ENCODE results near the gene IRF7. TPM values are rescaled to one million over a fixed set of nuclear protein-coding genes. Genes with fewer than 3 reads are reported as not detected.

Gene IRF7
- total RNA-seq, 2 donors from 2014 or later, result 33.8 to 45.4 TPM

GRCh38 chr11:623999-624704, 8.4 kb upstream of the IRF7 start:
- Histone ChIP-seq H3K36me3 (no peaks in the 10 kb centered on the region), H3K4me1 (ENCODE audit: control insufficient read depth in 1 of 2, low read depth in 2 of 2) (peaks cover 0 to 8% of the 10 kb centered on the region in 2 donors), H3K4me3 (no peak overlapping the region), H3K9me3 (no peaks in the 10 kb centered on the region), H3K27ac (no peak overlapping the region), H3K27me3 (replicated peaks; ENCODE audit: insufficient read depth) (no peaks in the 10 kb centered on the region)
- DNase-seq (ENCODE audit: low spot score) (no peak), ATAC-seq (ENCODE audit: insufficient number of reproducible peaks, low FRiP score, low read depth) (no peak)
- no peak for TF ChIP-seq CTCF (IDR thresholded peaks at IDR 0.05)

GRCh38 chr11:623349-623869, 7.7 kb upstream of the IRF7 start:
- H3K36me3 ChIP-seq, result no peaks in the 10 kb centered on the region
- TF ChIP-seq CTCF (IDR thresholded peaks at IDR 0.05), result no peak

DNA sequence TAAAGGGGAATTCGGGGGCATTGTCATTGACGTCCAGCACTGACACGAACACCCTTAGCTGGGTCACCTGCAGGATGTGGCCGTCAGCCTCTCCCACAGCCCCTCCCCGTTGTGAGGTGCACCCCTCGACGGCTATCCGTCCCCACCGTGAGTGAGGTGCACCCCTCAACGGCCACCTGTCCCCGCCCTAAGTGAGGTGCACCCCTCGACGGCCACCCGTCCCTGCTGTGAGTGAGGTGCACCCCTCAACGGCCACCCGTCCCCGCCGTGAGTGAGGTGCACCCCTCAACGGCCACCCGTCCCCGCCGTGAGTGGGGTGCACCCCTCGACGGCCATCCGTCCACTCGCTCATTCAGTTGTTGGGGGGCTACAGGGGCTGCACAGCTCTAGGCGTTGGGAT, 6.1 kb upstream of the IRF7 start:
- no peak overlapping the region for H3K27ac ChIP-seq
- DNase-seq (ENCODE audit: low spot score) (no peak), ATAC-seq (ENCODE audit: insufficient number of reproducible peaks, low FRiP score, low read depth) (no peak)
- no peaks in the 10 kb centered on the region for H3K9me3 ChIP-seq
- no peaks in the 10 kb centered on the region for H3K27me3 ChIP-seq (replicated peaks; ENCODE audit: insufficient read depth)
- H3K4me1 ChIP-seq (ENCODE audit: control insufficient read depth in 1 of 2, low read depth in 2 of 2), result no peaks in the 10 kb centered on the region
- TF ChIP-seq CTCF (IDR thresholded peaks at IDR 0.05), result no peak
- no peak overlapping the region for H3K4me3 ChIP-seq
- no peaks in the 10 kb centered on the region for H3K36me3 ChIP-seq

More at GRCh38 chr11:623349-623869, 7.7 kb upstream of the IRF7 start:
- Histone ChIP-seq H3K4me1 (ENCODE audit: control insufficient read depth in 1 of 2, low read depth in 2 of 2) (peaks cover 0 to 4% of the 10 kb centered on the region in 2 donors), H3K27me3 (replicated peaks; ENCODE audit: insufficient read depth) (no peaks in the 10 kb centered on the region), H3K4me3 (no peak overlapping the region), H3K27ac (no peak overlapping the region), H3K9me3 (no peaks in the 10 kb centered on the region)
- no peak for ATAC-seq (ENCODE audit: insufficient number of reproducible peaks, low FRiP score, low read depth)
- DNase-seq (ENCODE audit: low spot score), result no peak

- Histone ChIP-seq H3K27me3 (replicated peaks; ENCODE audit: insufficient read depth) (no peaks in the 10 kb centered on the region), H3K9me3 (no peaks in the 10 kb centered on the region), H3K27ac (no peak overlapping the region), H3K36me3 (no peaks in the 10 kb centered on the region), H3K4me1 (ENCODE audit: control insufficient read depth in 1 of 2, low read depth in 2 of 2) (peaks cover 0 to 4% of the 10 kb centered on the region in 2 donors), H3K4me3 (no peak overlapping the region)
- DNase-seq (ENCODE audit: low spot score) (no peak), ATAC-seq (ENCODE audit: insufficient number of reproducible peaks, low FRiP score, low read depth) (no peak)
- no peak for TF ChIP-seq CTCF (IDR thresholded peaks at IDR 0.05)
These were observed 5.4 kb upstream of the IRF7 start for GRCh38 chr11:620935-621814.

GRCh38 chr11:620201-620600, 4.5 kb upstream of the IRF7 start:
- TF ChIP-seq CTCF (IDR thresholded peaks at IDR 0.05), result no peak
- Histone ChIP-seq H3K4me3 (no peak overlapping the region), H3K9me3 (no peaks in the 10 kb centered on the region), H3K27ac (no peak overlapping the region), H3K36me3 (no peaks in the 10 kb centered on the region), H3K27me3 (replicated peaks; ENCODE audit: insufficient read depth) (no peaks in the 10 kb centered on the region), H3K4me1 (ENCODE audit: control insufficient read depth in 1 of 2, low read depth in 2 of 2) (peaks cover 2 to 7% of the 10 kb centered on the region in 2 donors)
- DNase-seq (ENCODE audit: low spot score) (no peak), ATAC-seq (ENCODE audit: insufficient number of reproducible peaks, low FRiP score, low read depth) (no peak)

All from thoracic aorta (tissue), 2 donors.